SK-N-SH treated with all-trans-retinoic acid at 6 μM for 48 hours (cell line): Measurements from ENCODE around the gene CLEC1A.

ENCODE experiments used
- ATAC-seq: fragments of 200-7000 bp; cut with Tn5 transposase; 3 replicates; pipeline ENCODE4 v1.9.1; 2020; ENCODE audit warnings: mild to moderate bottlenecking, moderate library complexity
- ARNTL ChIP-seq: fragments of 450-650 bp; formaldehyde crosslinking; IDR thresholded peaks from 2 replicates; pipeline ENCODE4 v1.5.0; 2020; ENCODE audit warnings: low read depth, mild to moderate bottlenecking, moderate library complexity, borderline replicate concordance
- BACH2 ChIP-seq: fragments of 250-450 bp; sonication (Bioruptor Pico); IDR thresholded peaks from 2 replicates; pipeline ENCODE4 v1.9.0; 2021; ENCODE audit warnings: mild to moderate bottlenecking, borderline replicate concordance
- CREB5 ChIP-seq: fragments of 250-450 bp; sonication (Bioruptor Pico); IDR thresholded peaks from 2 replicates; pipeline ENCODE4 v1.5.1; 2020; ENCODE audit warnings: low read depth, mild to moderate bottlenecking, moderate library complexity
- CSDC2 ChIP-seq: fragments of 250-450 bp; sonication (Bioruptor Pico); IDR thresholded peaks from 2 replicates; pipeline ENCODE4 v1.5.0; 2020; ENCODE audit warnings: mild to moderate bottlenecking, moderate library complexity
- ESRRG ChIP-seq: fragments of 250-450 bp; sonication (Bioruptor Pico); IDR thresholded peaks from 2 replicates; pipeline ENCODE4 v1.6.1; 2021; ENCODE audit warnings: mild to moderate bottlenecking
- GLIS3 ChIP-seq: fragments of 250-450 bp; sonication (Bioruptor Pico); IDR thresholded peaks from 2 replicates; pipeline ENCODE4 v1.5.0; 2020; ENCODE audit warnings: mild to moderate bottlenecking, moderate library complexity
- ISL1 ChIP-seq: fragments of 250-450 bp; sonication (Bioruptor Pico); IDR thresholded peaks from 2 replicates; pipeline ENCODE4 v2.1.2; 2022; ENCODE audit warnings: mild to moderate bottlenecking, moderate library complexity
- OSR1 ChIP-seq: fragments of 250-450 bp; sonication (Bioruptor Pico); IDR thresholded peaks from 2 replicates; pipeline ENCODE4 v1.8.0; 2022; ENCODE audit warnings: moderate library complexity, mild to moderate bottlenecking, inconsistent platforms
- POU6F1 ChIP-seq: fragments of 250-450 bp; sonication (Bioruptor Pico); IDR thresholded peaks from 2 replicates; pipeline ENCODE4 v1.8.0; 2021; ENCODE audit warnings: low read depth, mild to moderate bottlenecking, moderate library complexity, borderline replicate concordance
- PPARA ChIP-seq: fragments of 250-450 bp; sonication (Bioruptor Pico); IDR thresholded peaks from 2 replicates; pipeline ENCODE4 v1.5.0; 2020; ENCODE audit warnings: mild to moderate bottlenecking, borderline replicate concordance
- RARB ChIP-seq: fragments of 250-450 bp; sonication (Bioruptor Pico); IDR thresholded peaks from 2 replicates; pipeline ENCODE4 v1.8.0; 2021; ENCODE audit warnings: mild to moderate bottlenecking, moderate library complexity
- SNAI2 ChIP-seq: fragments of 250-450 bp; sonication (Bioruptor Pico); IDR thresholded peaks from 2 replicates; pipeline ENCODE4 v1.5.0; 2020; ENCODE audit warnings: mild to moderate bottlenecking, moderate library complexity
- TOX ChIP-seq: fragments of 250-450 bp; sonication (Bioruptor Pico); IDR thresholded peaks from 2 replicates; pipeline ENCODE4 v1.8.0; 2021; ENCODE audit warnings: mild to moderate bottlenecking, moderate library complexity, borderline replicate concordance
- TSHZ2 ChIP-seq: fragments of 250-450 bp; sonication (Bioruptor Pico); IDR thresholded peaks from 2 replicates; pipeline ENCODE4 v1.5.0; 2020; ENCODE audit warnings: mild to moderate bottlenecking, moderate library complexity
- ZC3H10 ChIP-seq: fragments of 250-450 bp; sonication (Bioruptor Pico); IDR thresholded peaks from 2 replicates; pipeline ENCODE4 v1.5.1; 2021; ENCODE audit warnings: mild to moderate bottlenecking, moderate library complexity
- ZFP3 ChIP-seq: fragments of 250-450 bp; sonication (Bioruptor Pico); IDR thresholded peaks from 2 replicates; pipeline ENCODE4 v1.5.0; 2020; ENCODE audit warnings: mild to moderate bottlenecking, moderate library complexity
- ZFP30 ChIP-seq: fragments of 450-650 bp; formaldehyde crosslinking; IDR thresholded peaks from 2 replicates; pipeline ENCODE4 v1.5.0; 2022; ENCODE audit warnings: mild to moderate bottlenecking, moderate library complexity
- ZNF565 ChIP-seq: fragments of 450-650 bp; formaldehyde crosslinking; conservative IDR thresholded peaks from 2 replicates; pipeline ENCODE4 v1.5.0; 2020; ENCODE audit warnings: low read depth, mild to moderate bottlenecking, moderate library complexity
- ZNF70 ChIP-seq: fragments of 450-650 bp; formaldehyde crosslinking; IDR thresholded peaks from 2 replicates; pipeline ENCODE4 v1.5.0; 2020; ENCODE audit warnings: mild to moderate bottlenecking, moderate library complexity
- ZNF8 ChIP-seq: fragments of 450-650 bp; formaldehyde crosslinking; IDR thresholded peaks from 2 replicates; pipeline ENCODE4 v1.5.0; 2020; ENCODE audit warnings: mild to moderate bottlenecking, moderate library complexity
- TF ChIP-seq, protein P1 (sequence below): fragments of 250-450 bp; sonication (Bioruptor Pico); IDR thresholded peaks from 2 replicates; pipeline ENCODE4 v1.5.1; 2021; ENCODE audit warnings: mild to moderate bottlenecking, moderate library complexity
- TF ChIP-seq, protein P2 (sequence below): fragments of 250-450 bp; sonication (Bioruptor Pico); IDR thresholded peaks from 2 replicates; pipeline ENCODE4 v1.8.0; 2020; ENCODE audit warnings: mild to moderate bottlenecking, moderate library complexity, borderline replicate concordance

The CLEC1A gene

DNA sequence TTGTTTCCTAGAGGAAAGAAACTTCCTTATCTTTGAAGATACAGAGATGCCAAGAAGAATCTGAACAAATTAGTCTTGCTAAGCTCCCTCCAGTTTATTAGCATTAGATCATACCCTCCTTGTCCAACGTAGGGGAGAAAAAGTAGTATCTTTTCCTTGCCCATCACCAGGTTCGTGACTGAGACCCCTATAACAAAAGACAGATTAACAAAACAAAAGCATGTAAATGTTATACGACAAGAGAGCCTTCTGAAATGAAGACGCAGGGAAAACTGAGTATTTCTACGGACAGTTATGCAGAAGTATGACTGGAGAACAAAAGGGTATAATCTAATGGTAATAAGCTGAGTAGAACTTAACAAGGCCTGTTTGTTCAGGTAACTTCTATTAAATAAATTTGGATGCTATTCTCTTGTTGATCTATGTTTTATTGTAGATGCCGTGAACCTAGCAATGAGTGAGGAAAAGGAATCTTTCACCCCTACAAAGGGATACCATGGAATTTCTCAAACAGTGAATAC lies 34.1 kb upstream of the CLEC1A start:
- no peak for TF ChIP-seq ESRRG (CRISPR knock-in tag)
- TF ChIP-seq TOX (CRISPR knock-in tag): no peak
- TF ChIP-seq CSDC2 (CRISPR knock-in tag): no peak
- TF ChIP-seq OSR1 (CRISPR knock-in tag): no peak
- TF ChIP-seq ZC3H10 (CRISPR knock-in tag): no peak
- no peak for TF ChIP-seq CREB5
- TF ChIP-seq, protein P1, sequence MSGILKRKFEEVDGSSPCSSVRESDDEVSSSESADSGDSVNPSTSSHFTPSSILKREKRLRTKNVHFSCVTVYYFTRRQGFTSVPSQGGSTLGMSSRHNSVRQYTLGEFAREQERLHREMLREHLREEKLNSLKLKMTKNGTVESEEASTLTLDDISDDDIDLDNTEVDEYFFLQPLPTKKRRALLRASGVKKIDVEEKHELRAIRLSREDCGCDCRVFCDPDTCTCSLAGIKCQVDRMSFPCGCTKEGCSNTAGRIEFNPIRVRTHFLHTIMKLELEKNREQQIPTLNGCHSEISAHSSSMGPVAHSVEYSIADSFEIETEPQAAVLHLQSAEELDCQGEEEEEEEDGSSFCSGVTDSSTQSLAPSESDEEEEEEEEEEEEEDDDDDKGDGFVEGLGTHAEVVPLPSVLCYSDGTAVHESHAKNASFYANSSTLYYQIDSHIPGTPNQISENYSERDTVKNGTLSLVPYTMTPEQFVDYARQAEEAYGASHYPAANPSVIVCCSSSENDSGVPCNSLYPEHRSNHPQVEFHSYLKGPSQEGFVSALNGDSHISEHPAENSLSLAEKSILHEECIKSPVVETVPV: no peak
- TF ChIP-seq RARB (CRISPR knock-in tag): no peak
- TF ChIP-seq SNAI2 (CRISPR knock-in tag): no peak
- TF ChIP-seq ZFP30 (CRISPR knock-in tag): no peak
- TF ChIP-seq GLIS3 (CRISPR knock-in tag): no peak
- no peak for TF ChIP-seq PPARA (CRISPR knock-in tag)
- no peak for TF ChIP-seq ZNF8
- TF ChIP-seq ZFP3 (CRISPR knock-in tag): no peak
- no peak for TF ChIP-seq ARNTL (CRISPR knock-in tag)
- TF ChIP-seq ISL1 (CRISPR knock-in tag): no peak
- no peak for TF ChIP-seq POU6F1
- ATAC-seq: no peak

- no peak for ATAC-seq
- no peak for TF ChIP-seq TSHZ2 (CRISPR knock-in tag)
- TF ChIP-seq SNAI2 (CRISPR knock-in tag): no peak
- TF ChIP-seq, protein P1: no peak
Measured at GRCh38 chr12:10131111-10131690, 32.4 kb upstream of the CLEC1A start.

DNA sequence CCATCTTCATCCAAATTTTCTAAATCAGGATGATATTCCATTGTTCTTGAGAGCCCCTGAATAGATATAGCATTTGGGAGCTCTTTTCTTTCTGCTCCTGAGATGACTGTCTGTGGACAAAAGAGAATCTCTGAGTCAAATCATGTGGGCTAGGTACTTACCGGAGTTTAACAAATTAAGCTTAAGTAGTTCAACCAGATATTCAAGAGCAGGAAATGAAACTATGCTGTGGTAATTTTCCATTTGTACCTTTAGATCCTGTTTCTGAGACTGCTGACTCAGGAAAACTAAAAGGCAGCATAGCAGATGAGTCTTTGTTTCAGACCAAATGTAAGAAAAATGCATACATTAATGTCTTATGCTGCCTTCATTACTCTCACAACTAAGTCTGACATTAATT lies 31.3 kb upstream of the CLEC1A start, which contains the start of gene CLEC7A:
Gene CLEC7A (minus strand): TSS at position 158 of the 400 bp plus-strand sequence. CDS start 117 bp downstream, at position 41.
- ATAC-seq: no peak
- TF ChIP-seq ZFP3 (CRISPR knock-in tag) (no peak), BACH2 (no peak), ZNF565 (CRISPR knock-in tag) (no peak), GLIS3 (CRISPR knock-in tag) (no peak), ZC3H10 (CRISPR knock-in tag) (no peak), TOX (CRISPR knock-in tag) (no peak), TSHZ2 (CRISPR knock-in tag) (no peak), CSDC2 (CRISPR knock-in tag) (no peak), ZNF70 (CRISPR knock-in tag) (no peak), ARNTL (CRISPR knock-in tag) (no peak), SNAI2 (CRISPR knock-in tag) (no peak), ISL1 (CRISPR knock-in tag) (no peak)
- TF ChIP-seq, protein P1: no peak
- TF ChIP-seq, protein P2, sequence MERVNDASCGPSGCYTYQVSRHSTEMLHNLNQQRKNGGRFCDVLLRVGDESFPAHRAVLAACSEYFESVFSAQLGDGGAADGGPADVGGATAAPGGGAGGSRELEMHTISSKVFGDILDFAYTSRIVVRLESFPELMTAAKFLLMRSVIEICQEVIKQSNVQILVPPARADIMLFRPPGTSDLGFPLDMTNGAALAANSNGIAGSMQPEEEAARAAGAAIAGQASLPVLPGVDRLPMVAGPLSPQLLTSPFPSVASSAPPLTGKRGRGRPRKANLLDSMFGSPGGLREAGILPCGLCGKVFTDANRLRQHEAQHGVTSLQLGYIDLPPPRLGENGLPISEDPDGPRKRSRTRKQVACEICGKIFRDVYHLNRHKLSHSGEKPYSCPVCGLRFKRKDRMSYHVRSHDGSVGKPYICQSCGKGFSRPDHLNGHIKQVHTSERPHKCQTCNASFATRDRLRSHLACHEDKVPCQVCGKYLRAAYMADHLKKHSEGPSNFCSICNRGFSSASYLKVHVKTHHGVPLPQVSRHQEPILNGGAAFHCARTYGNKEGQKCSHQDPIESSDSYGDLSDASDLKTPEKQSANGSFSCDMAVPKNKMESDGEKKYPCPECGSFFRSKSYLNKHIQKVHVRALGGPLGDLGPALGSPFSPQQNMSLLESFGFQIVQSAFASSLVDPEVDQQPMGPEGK: no peak
